Measurements from ENCODE around the gene LMLN. TPM values are rescaled to one million over a fixed set of nuclear protein-coding genes. Genes with fewer than 3 reads are reported as not detected.

The LMLN gene
- total RNA-seq, 2 experiments from 2014 or later = 0.50 to 6.2 TPM

- CTCF ChIA-PET (ENCODE audit: unreplicated experiment) = no interaction called here
- no TSS peak for BruUV-seq (replicated peaks)
Observed at GRCh38 chr3:198025644-198026043, 65.6 kb downstream of the LMLN start.

GRCh38 chr3:198026620-198027019, 66.6 kb downstream of the LMLN start:
- TF ChIP-seq CTCF (conservative IDR thresholded peaks at IDR 0.05; ENCODE audit: low read length) (no peak), EZH2phosphoT487 (IDR thresholded peaks at IDR 0.05; ENCODE audit: borderline replicate concordance, low read depth, low read length) (no peak)
- H3K4me2 ChIP-seq (ENCODE audit: low read length) = no peak overlapping the region

More at GRCh38 chr3:198025644-198026043, 65.6 kb downstream of the LMLN start:
- no peak for DNase-seq (ENCODE audit: low spot score)
- Histone ChIP-seq H3K9me2 (ENCODE audit: insufficient read depth, low read length) (no peaks in the 10 kb centered on the region), H4K20me1 (ENCODE audit: insufficient read depth, low read length) (no peaks in the 10 kb centered on the region), H3K36me3 (ENCODE audit: insufficient read depth, low read length) (no peaks in the 10 kb centered on the region), H3K4me3 (ENCODE audit: low read depth, low read length, poor library complexity, severe bottlenecking) (no peak overlapping the region), H3K27ac (ENCODE audit: low read depth, low read length, poor library complexity, severe bottlenecking) (no peak overlapping the region), H2AFZ (ENCODE audit: low read length) (no peak overlapping the region), H3K4me1 (ENCODE audit: insufficient read depth, low read length, poor library complexity, severe bottlenecking) (no peaks in the 10 kb centered on the region), H3K9me3 (ENCODE audit: low read length) (no peaks in the 10 kb centered on the region), H3K79me2 (ENCODE audit: insufficient read depth, low read depth, low read length) (no peaks in the 10 kb centered on the region), H3K4me2 (ENCODE audit: low read length) (no peak overlapping the region)
- POLR2A ChIA-PET = interaction anchor here (0.6 kb wide), 1 partner anchor 27 kb away, joined by 3 read pairs; no protein-coding TSS in a partner anchor
- no peak for TF ChIP-seq EZH2phosphoT487 (IDR thresholded peaks at IDR 0.05; ENCODE audit: borderline replicate concordance, low read depth, low read length)
- intact Hi-C loops (cut with micrococcal nuclease; ENCODE audit: unreplicated experiment) = no loop called here

GRCh38 chr3:198027045-198027798, 67.2 kb downstream of the LMLN start:
- BruUV-seq (replicated peaks) = no TSS peak
- CTCF ChIA-PET (ENCODE audit: unreplicated experiment) = no interaction called here

More at GRCh38 chr3:198026620-198027019, 66.6 kb downstream of the LMLN start:
- no peak for DNase-seq (ENCODE audit: low spot score)
- POLR2A ChIA-PET = no interaction called here
- intact Hi-C loops (cut with micrococcal nuclease; ENCODE audit: unreplicated experiment) = no loop called here
- H3K27ac ChIP-seq (ENCODE audit: low read depth, low read length, poor library complexity, severe bottlenecking) = no peak overlapping the region
- no peak overlapping the region for H2AFZ ChIP-seq (ENCODE audit: low read length)
- CTCF ChIA-PET (ENCODE audit: unreplicated experiment) = no interaction called here
- H3K9me3 ChIP-seq (ENCODE audit: low read length) = no peaks in the 10 kb centered on the region
- no peaks in the 10 kb centered on the region for H3K36me3 ChIP-seq (ENCODE audit: insufficient read depth, low read length)
- no peaks in the 10 kb centered on the region for H3K4me1 ChIP-seq (ENCODE audit: insufficient read depth, low read length, poor library complexity, severe bottlenecking)
- H3K9me2 ChIP-seq (ENCODE audit: insufficient read depth, low read length) = no peaks in the 10 kb centered on the region
- H4K20me1 ChIP-seq (ENCODE audit: insufficient read depth, low read length) = no peaks in the 10 kb centered on the region
- H3K4me3 ChIP-seq (ENCODE audit: low read depth, low read length, poor library complexity, severe bottlenecking) = no peak overlapping the region
- no TSS peak for BruUV-seq (replicated peaks)
- H3K79me2 ChIP-seq (ENCODE audit: insufficient read depth, low read depth, low read length) = no peaks in the 10 kb centered on the region

More at GRCh38 chr3:198027045-198027798, 67.2 kb downstream of the LMLN start:
- Histone ChIP-seq H2AFZ (ENCODE audit: low read length) (no peak overlapping the region), H3K9me2 (ENCODE audit: insufficient read depth, low read length) (no peaks in the 10 kb centered on the region), H3K4me1 (ENCODE audit: insufficient read depth, low read length, poor library complexity, severe bottlenecking) (no peaks in the 10 kb centered on the region), H3K4me3 (ENCODE audit: low read depth, low read length, poor library complexity, severe bottlenecking) (no peak overlapping the region), H3K27ac (ENCODE audit: low read depth, low read length, poor library complexity, severe bottlenecking) (no peak overlapping the region), H3K36me3 (ENCODE audit: insufficient read depth, low read length) (no peaks in the 10 kb centered on the region), H3K9me3 (ENCODE audit: low read length) (no peaks in the 10 kb centered on the region), H3K79me2 (ENCODE audit: insufficient read depth, low read depth, low read length) (no peaks in the 10 kb centered on the region), H4K20me1 (ENCODE audit: insufficient read depth, low read length) (no peaks in the 10 kb centered on the region), H3K4me2 (ENCODE audit: low read length) (no peak overlapping the region)
- no peak for DNase-seq (ENCODE audit: low spot score)
- intact Hi-C loops (cut with micrococcal nuclease; ENCODE audit: unreplicated experiment) = no loop called here
- TF ChIP-seq CTCF (conservative IDR thresholded peaks at IDR 0.05; ENCODE audit: low read length) = no peak
- no peak for TF ChIP-seq EZH2phosphoT487 (IDR thresholded peaks at IDR 0.05; ENCODE audit: borderline replicate concordance, low read depth, low read length)
- POLR2A ChIA-PET = no interaction called here

Measured in OCI-LY7 (cell line).